SK-N-SH (cell line): Measurements from ENCODE around the gene SLC4A2.

Experiments
- CTCF ChIP-seq: fragments of 200-600 bp; sonication (generic); IDR thresholded peaks from 2 replicates; pipeline ENCODE4 v1.6.1; 2017; ENCODE audit warnings: antibody characterized with exemption, mild to moderate bottlenecking, moderate library complexity
- ELF1 ChIP-seq: IDR thresholded peaks from 2 replicates; pipeline ENCODE4 v1.4.0; 2012
- GABPA ChIP-seq: IDR thresholded peaks from 2 replicates; pipeline ENCODE4 v1.4.0; 2012; ENCODE audit warnings: low read depth, mild to moderate bottlenecking
- GATA2 ChIP-seq: sonication (generic); formaldehyde crosslinking; IDR thresholded peaks from 2 replicates; pipeline ENCODE4 v1.5.0; 2020; ENCODE audit warnings: mild to moderate bottlenecking, missing genetic modification reagents
- MAX ChIP-seq: IDR thresholded peaks from 2 replicates; pipeline ENCODE4 v1.4.0; 2012; ENCODE audit warnings: low read depth
- POLR2AphosphoS5 ChIP-seq: IDR thresholded peaks from 2 replicates; pipeline ENCODE4 v1.6.1; 2012; ENCODE audit warnings: low read depth, low read length
- REST ChIP-seq: IDR thresholded peaks from 2 replicates; pipeline ENCODE4 v1.6.1; 2012; ENCODE audit warnings: mild to moderate bottlenecking, low read depth, low read length, moderate library complexity
- RFX5 ChIP-seq: IDR thresholded peaks from 2 replicates; pipeline ENCODE4 v1.6.1; 2012; ENCODE audit warnings: mild to moderate bottlenecking, improper control_type of control experiment, low read length
- RXRA ChIP-seq: IDR thresholded peaks from 2 replicates; pipeline ENCODE4 v1.4.0; 2012; ENCODE audit warnings: low read depth, mild to moderate bottlenecking, borderline replicate concordance
- SIN3A ChIP-seq: IDR thresholded peaks from 2 replicates; pipeline ENCODE4 v1.6.1; 2012; ENCODE audit warnings: low read depth, mild to moderate bottlenecking, low read length, moderate library complexity, borderline replicate concordance
- SMC3 ChIP-seq: IDR thresholded peaks from 2 replicates; pipeline ENCODE4 v1.6.1; 2012; ENCODE audit warnings: low read depth, low read length, improper control_type of control experiment
- TAF1 ChIP-seq: IDR thresholded peaks from 2 replicates; pipeline ENCODE4 v1.6.1; 2012; ENCODE audit warnings: low read depth, mild to moderate bottlenecking, low read length, moderate library complexity, borderline replicate concordance
- TCF12 ChIP-seq: IDR thresholded peaks from 2 replicates; pipeline ENCODE4 v1.4.0; 2012

GRCh38 chr7:151013733-151014497 lies 45.5 kb upstream of the SLC4A2 start:
- TF ChIP-seq RFX5 (peak; percentile 88), CTCF (no peak), TCF12 (no peak), TAF1 (no peak), MAX (peak; percentile 96), GABPA (no peak), SMC3 (peak; percentile 22; the same call in 1 of the 2 replicates), SIN3A (no peak), GATA2 (CRISPR knock-in tag) (no peak), ELF1 (no peak), RXRA (no peak), POLR2AphosphoS5 (no peak), REST (no peak)
